HepG2 (cell line): ENCODE measurements around the gene SH3D19. TPM values are rescaled to one million over a fixed set of nuclear protein-coding genes. Genes with fewer than 3 reads are reported as not detected.

ENCODE experiments used
- CREB1 ChIP-seq, 2 experiments: fragments of 450-650 bp in 1 of 2; IDR thresholded peaks; 2 replicates each; pipeline ENCODE4 v1.6.1; 2016 to 2017; ENCODE audit warnings: control low read depth in 1 of 2, mild to moderate bottlenecking in 1 of 2, missing compliant biosample characterization in 1 of 2, missing genetic modification characterization in 1 of 2
- GTF3A ChIP-seq: sonication (generic); formaldehyde crosslinking; conservative IDR thresholded peaks from 2 replicates; pipeline ENCODE4 v1.4.0; 2020; ENCODE audit warnings: mild to moderate bottlenecking, missing genetic modification reagents
- HMG20A ChIP-seq: IDR thresholded peaks from 2 replicates; pipeline ENCODE4 v1.6.1; 2016; ENCODE audit warnings: borderline replicate concordance
- MED1 ChIP-seq: sonication (generic); formaldehyde crosslinking; IDR thresholded peaks from 2 replicates; pipeline ENCODE4 v1.4.0; 2020; ENCODE audit warnings: missing genetic modification reagents
- NCOA2 ChIP-seq: sonication (generic); formaldehyde crosslinking; IDR thresholded peaks from 2 replicates; pipeline ENCODE4 v1.8.0; 2022; ENCODE audit warnings: inconsistent platforms
- NFIC ChIP-seq: IDR thresholded peaks from 2 replicates; pipeline ENCODE4 v1.6.1; 2012; ENCODE audit warnings: mild to moderate bottlenecking, low read length, inconsistent platforms
- SIX1 ChIP-seq: sonication (generic); formaldehyde crosslinking; IDR thresholded peaks from 2 replicates; pipeline ENCODE4 v1.4.0; 2020; ENCODE audit warnings: missing genetic modification reagents, borderline replicate concordance
- SIX4 ChIP-seq: sonication (generic); formaldehyde crosslinking; IDR thresholded peaks from 2 replicates; pipeline ENCODE4 v1.4.0; 2020; ENCODE audit warnings: missing genetic modification reagents
- SOX13 ChIP-seq, 3 experiments: fragments of 450-650 bp in 1 of 3; sonication (generic) in 1 of 3; formaldehyde crosslinking in 1 of 3; IDR thresholded peaks in 2 of 3; conservative IDR thresholded peaks in 1 of 3; 2 replicates each; pipeline versions ENCODE4 v1.5.0 to v1.6.1; 2016 to 2020; ENCODE audit warnings: antibody characterized with exemption in 1 of 3, mild to moderate bottlenecking in 1 of 3, missing compliant biosample characterization in 1 of 3, missing genetic modification reagents in 1 of 3, moderate library complexity in 1 of 3
- TCF7 ChIP-seq: sonication (generic); IDR thresholded peaks from 2 replicates; pipeline ENCODE4 v1.6.1; 2016; ENCODE audit warnings: antibody characterized with exemption, low read depth
- ZMYM4 ChIP-seq: sonication (generic); formaldehyde crosslinking; IDR thresholded peaks from 2 replicates; pipeline ENCODE4 v1.8.1; 2023; ENCODE audit warnings: mild to moderate bottlenecking, missing genetic modification reagents
- ZNF644 ChIP-seq: IDR thresholded peaks from 2 replicates; pipeline ENCODE4 v1.6.1; 2016; ENCODE audit warnings: low read depth
- ZNF672 ChIP-seq: sonication (generic); formaldehyde crosslinking; IDR thresholded peaks from 2 replicates; pipeline ENCODE4 v1.8.1; 2022; ENCODE audit warnings: missing genetic modification reagents
- ZSCAN29 ChIP-seq: sonication (generic); formaldehyde crosslinking; conservative IDR thresholded peaks from 2 replicates; pipeline ENCODE4 v1.4.0; 2020; ENCODE audit warnings: mild to moderate bottlenecking, missing genetic modification reagents
- polyA plus RNA-seq, 8 experiments: library from polyadenylated mRNA; depleted of rRNA in 3 of 8; stranded (reverse) in 7 of 8; unstranded in 1 of 8; fragments of >200 nt; fragmentation: Illumina TruSeq in 4 of 8; extraction: Trizol in 4 of 8; gene quantifications; 2 replicates each; pipeline versions ENCODE4 v1.2.1 to v1.2.3, GENCODE V29; 2011 to 2016; ENCODE audit warnings: low read depth in 4 of 8, missing spikeins in 1 of 8, mixed read lengths in 1 of 8; ENCODE audit not compliant: insufficient read depth in 1 of 8
- total RNA-seq, 5 experiments: library from RNA; depleted of rRNA; stranded (reverse); fragments of >200 nt; fragmentation: Illumina TruSeq; extraction: Trizol; gene quantifications; 2 replicates each; pipeline ENCODE4 v1.2.3, GENCODE V29; 2016; ENCODE audit warnings: low read depth in 1 of 5
- TF ChIP-seq, protein P1 (sequence below), 2 experiments: fragments of 450-650 bp in 1 of 2; sonication (generic) in 1 of 2; formaldehyde crosslinking; IDR thresholded peaks; 2 replicates each; pipeline versions ENCODE4 v1.5.0 to v1.8.0; 2020 to 2022; ENCODE audit warnings: mild to moderate bottlenecking in 1 of 2, missing genetic modification reagents in 1 of 2
- TF ChIP-seq, protein P2 (sequence below): IDR thresholded peaks from 2 replicates; pipeline ENCODE4 v1.6.1; 2016; ENCODE audit warnings: low read depth, missing genetic modification reagents, missing compliant biosample characterization
- TF ChIP-seq, protein P3 (sequence below): sonication (generic); formaldehyde crosslinking; IDR thresholded peaks from 2 replicates; pipeline ENCODE4 v1.4.0; 2020; ENCODE audit warnings: missing genetic modification reagents
- TF ChIP-seq, protein P4 (sequence below): IDR thresholded peaks from 2 replicates; pipeline ENCODE4 v1.6.1; 2016; ENCODE audit warnings: missing compliant biosample characterization, missing genetic modification reagents, borderline replicate concordance
- TF ChIP-seq, protein P5 (sequence below): sonication (generic); formaldehyde crosslinking; IDR thresholded peaks from 2 replicates; pipeline ENCODE4 v1.4.0; 2020; ENCODE audit warnings: missing genetic modification reagents, low read depth, mild to moderate bottlenecking, borderline replicate concordance

The SH3D19 gene
- total and polyA plus RNA-seq, 2 of the 13 experiments (the other 11 are each of a cell fraction or from before 2014, with no cell fraction given), result 31.2 to 38.0 TPM

DNA sequence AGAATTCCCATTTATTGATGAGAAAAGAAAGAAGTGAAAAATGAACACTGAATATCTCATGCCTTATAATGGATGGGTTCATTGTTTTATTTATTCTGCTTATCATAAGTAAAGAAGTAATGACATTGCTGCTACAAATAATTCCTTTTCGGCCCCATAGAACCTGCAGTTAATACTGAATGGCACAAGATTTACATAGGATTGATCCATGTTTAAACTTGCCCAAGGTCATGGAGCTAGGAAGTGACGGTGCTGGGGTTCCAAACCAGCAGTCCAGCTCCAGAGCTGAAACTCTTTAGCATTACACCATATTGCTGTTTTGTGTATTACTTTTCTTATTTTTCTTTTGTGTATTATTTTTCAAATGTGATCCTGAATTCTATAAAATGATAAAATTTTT is 78.7 kb downstream of the SH3D19 start (continued):
- TF ChIP-seq TCF7 (peak; percentile 44; the same call in 1 of the 2 replicates), CREB1 (IDR thresholded peaks at IDR 0.05) (no peak), CREB1 (CRISPR knock-in tag; IDR thresholded peaks at IDR 0.05) (0 out of 2 replicates have a peak, but pooled peaks have one; percentile 45), ZNF644 (CRISPR knock-in tag) (peak; percentile 72; the same call in 1 of the 2 replicates), ZMYM4 (peak; percentile 73), SIX1 (CRISPR knock-in tag) (peak; percentile 35; the same call in 1 of the 2 replicates), GTF3A (CRISPR knock-in tag) (no peak), SOX13 (IDR thresholded peaks at IDR 0.05) (no peak), SOX13 (CRISPR knock-in tag; conservative IDR thresholded peaks at IDR 0.05 in 1 of 2, IDR thresholded peaks at IDR 0.05 in 1 of 2) (peak in 1 of 2 experiments; percentile 68; a peak in 2 of 4 replicates), ZNF672 (CRISPR knock-in tag) (no peak), SIX4 (CRISPR knock-in tag) (no peak), HMG20A (peak; percentile 18; the same call in 1 of the 2 replicates), MED1 (CRISPR knock-in tag) (peak; percentile 44; the same call in 1 of the 2 replicates), NCOA2 (CRISPR knock-in tag) (peak; percentile 71; the same call in 1 of the 2 replicates), ZSCAN29 (CRISPR knock-in tag) (no peak), NFIC (peak; percentile 37; the same call in 1 of the 2 replicates)
- TF ChIP-seq, protein P1, sequence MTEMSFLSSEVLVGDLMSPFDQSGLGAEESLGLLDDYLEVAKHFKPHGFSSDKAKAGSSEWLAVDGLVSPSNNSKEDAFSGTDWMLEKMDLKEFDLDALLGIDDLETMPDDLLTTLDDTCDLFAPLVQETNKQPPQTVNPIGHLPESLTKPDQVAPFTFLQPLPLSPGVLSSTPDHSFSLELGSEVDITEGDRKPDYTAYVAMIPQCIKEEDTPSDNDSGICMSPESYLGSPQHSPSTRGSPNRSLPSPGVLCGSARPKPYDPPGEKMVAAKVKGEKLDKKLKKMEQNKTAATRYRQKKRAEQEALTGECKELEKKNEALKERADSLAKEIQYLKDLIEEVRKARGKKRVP (CRISPR knock-in tag; IDR thresholded peaks at IDR 0.05), result 0 out of 4 replicates have a peak, but pooled peaks of 1 of the 2 experiments have one; percentile 21
- TF ChIP-seq, protein P2, sequence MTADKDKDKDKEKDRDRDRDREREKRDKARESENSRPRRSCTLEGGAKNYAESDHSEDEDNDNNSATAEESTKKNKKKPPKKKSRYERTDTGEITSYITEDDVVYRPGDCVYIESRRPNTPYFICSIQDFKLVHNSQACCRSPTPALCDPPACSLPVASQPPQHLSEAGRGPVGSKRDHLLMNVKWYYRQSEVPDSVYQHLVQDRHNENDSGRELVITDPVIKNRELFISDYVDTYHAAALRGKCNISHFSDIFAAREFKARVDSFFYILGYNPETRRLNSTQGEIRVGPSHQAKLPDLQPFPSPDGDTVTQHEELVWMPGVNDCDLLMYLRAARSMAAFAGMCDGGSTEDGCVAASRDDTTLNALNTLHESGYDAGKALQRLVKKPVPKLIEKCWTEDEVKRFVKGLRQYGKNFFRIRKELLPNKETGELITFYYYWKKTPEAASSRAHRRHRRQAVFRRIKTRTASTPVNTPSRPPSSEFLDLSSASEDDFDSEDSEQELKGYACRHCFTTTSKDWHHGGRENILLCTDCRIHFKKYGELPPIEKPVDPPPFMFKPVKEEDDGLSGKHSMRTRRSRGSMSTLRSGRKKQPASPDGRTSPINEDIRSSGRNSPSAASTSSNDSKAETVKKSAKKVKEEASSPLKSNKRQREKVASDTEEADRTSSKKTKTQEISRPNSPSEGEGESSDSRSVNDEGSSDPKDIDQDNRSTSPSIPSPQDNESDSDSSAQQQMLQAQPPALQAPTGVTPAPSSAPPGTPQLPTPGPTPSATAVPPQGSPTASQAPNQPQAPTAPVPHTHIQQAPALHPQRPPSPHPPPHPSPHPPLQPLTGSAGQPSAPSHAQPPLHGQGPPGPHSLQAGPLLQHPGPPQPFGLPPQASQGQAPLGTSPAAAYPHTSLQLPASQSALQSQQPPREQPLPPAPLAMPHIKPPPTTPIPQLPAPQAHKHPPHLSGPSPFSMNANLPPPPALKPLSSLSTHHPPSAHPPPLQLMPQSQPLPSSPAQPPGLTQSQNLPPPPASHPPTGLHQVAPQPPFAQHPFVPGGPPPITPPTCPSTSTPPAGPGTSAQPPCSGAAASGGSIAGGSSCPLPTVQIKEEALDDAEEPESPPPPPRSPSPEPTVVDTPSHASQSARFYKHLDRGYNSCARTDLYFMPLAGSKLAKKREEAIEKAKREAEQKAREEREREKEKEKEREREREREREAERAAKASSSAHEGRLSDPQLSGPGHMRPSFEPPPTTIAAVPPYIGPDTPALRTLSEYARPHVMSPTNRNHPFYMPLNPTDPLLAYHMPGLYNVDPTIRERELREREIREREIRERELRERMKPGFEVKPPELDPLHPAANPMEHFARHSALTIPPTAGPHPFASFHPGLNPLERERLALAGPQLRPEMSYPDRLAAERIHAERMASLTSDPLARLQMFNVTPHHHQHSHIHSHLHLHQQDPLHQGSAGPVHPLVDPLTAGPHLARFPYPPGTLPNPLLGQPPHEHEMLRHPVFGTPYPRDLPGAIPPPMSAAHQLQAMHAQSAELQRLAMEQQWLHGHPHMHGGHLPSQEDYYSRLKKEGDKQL (CRISPR knock-in tag), result peak; percentile 57; the same call in 1 of the 2 replicates
- TF ChIP-seq, protein P3, sequence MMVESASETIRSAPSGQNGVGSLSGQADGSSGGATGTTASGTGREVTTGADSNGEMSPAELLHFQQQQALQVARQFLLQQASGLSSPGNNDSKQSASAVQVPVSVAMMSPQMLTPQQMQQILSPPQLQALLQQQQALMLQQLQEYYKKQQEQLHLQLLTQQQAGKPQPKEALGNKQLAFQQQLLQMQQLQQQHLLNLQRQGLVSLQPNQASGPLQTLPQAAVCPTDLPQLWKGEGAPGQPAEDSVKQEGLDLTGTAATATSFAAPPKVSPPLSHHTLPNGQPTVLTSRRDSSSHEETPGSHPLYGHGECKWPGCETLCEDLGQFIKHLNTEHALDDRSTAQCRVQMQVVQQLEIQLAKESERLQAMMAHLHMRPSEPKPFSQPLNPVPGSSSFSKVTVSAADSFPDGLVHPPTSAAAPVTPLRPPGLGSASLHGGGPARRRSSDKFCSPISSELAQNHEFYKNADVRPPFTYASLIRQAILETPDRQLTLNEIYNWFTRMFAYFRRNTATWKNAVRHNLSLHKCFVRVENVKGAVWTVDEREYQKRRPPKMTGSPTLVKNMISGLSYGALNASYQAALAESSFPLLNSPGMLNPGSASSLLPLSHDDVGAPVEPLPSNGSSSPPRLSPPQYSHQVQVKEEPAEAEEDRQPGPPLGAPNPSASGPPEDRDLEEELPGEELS, result peak; percentile 44; the same call in 1 of the 2 replicates
- TF ChIP-seq, protein P4, sequence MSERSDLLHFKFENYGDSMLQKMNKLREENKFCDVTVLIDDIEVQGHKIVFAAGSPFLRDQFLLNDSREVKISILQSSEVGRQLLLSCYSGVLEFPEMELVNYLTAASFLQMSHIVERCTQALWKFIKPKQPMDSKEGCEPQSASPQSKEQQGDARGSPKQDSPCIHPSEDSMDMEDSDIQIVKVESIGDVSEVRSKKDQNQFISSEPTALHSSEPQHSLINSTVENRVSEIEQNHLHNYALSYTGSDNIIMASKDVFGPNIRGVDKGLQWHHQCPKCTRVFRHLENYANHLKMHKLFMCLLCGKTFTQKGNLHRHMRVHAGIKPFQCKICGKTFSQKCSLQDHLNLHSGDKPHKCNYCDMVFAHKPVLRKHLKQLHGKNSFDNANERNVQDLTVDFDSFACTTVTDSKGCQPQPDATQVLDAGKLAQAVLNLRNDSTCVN (CRISPR knock-in tag), result 0 out of 2 replicates have a peak, but pooled peaks have one; percentile 49
- TF ChIP-seq, protein P5, sequence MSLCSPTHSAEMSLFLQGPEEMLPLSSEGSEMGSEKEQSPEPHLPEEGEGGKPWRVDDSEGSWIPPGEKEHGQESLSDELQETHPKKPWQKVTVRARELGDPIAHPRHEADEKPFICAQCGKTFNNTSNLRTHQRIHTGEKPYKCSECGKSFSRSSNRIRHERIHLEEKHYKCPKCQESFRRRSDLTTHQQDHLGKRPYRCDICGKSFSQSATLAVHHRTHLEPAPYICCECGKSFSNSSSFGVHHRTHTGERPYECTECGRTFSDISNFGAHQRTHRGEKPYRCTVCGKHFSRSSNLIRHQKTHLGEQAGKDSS, result no peak
